Dedifferentiated amniotic fluid mesenchymal stem cell (primary cell): ENCODE data around the gene PAXIP1.

ENCODE experiments used
- DNase-seq: peaks from one replicate; pipeline ENCODE4 v3.0.0-alpha.2; 2016; ENCODE audit errors: extremely low spot score

Gene PAXIP1

GRCh38 chr7:154911862-154912455 is 91.0 kb downstream of the PAXIP1 start:
- no peak for DNase-seq

- DNase-seq = no peak
Observed at GRCh38 chr7:154911411-154911810, 91.5 kb downstream of the PAXIP1 start.

- DNase-seq = no peak
Observed at GRCh38 chr7:154910977-154911376, 91.9 kb downstream of the PAXIP1 start.

- no peak for DNase-seq
Observed at GRCh38 chr7:154910125-154910524, 92.8 kb downstream of the PAXIP1 start.

- no peak for DNase-seq
Observed at GRCh38 chr7:154909241-154910105, 93.5 kb downstream of the PAXIP1 start.

- DNase-seq = no peak
Observed at GRCh38 chr7:154907651-154908620, 95.0 kb downstream of the PAXIP1 start.

- DNase-seq = no peak
Observed at GRCh38 chr7:154906736-154907355, 96.1 kb downstream of the PAXIP1 start.

GRCh38 chr7:154906201-154906600 is 96.7 kb downstream of the PAXIP1 start:
- no peak for DNase-seq

- DNase-seq = no peak
Observed at GRCh38 chr7:154905615-154906014, 97.3 kb downstream of the PAXIP1 start.

GRCh38 chr7:154905146-154905545 is 97.8 kb downstream of the PAXIP1 start:
- no peak for DNase-seq

- no peak for DNase-seq
Observed at GRCh38 chr7:154903083-154903731, 99.7 kb downstream of the PAXIP1 start.

GRCh38 chr7:154902600-154903082 is 100.3 kb downstream of the PAXIP1 start:
- no peak for DNase-seq

GRCh38 chr7:154899862-154900261 is 103.1 kb downstream of the PAXIP1 start:
- DNase-seq = no peak

- DNase-seq = no peak
Observed at GRCh38 chr7:154898973-154899855, 103.7 kb downstream of the PAXIP1 start.

GRCh38 chr7:154896076-154896475 is 106.8 kb downstream of the PAXIP1 start:
- no peak for DNase-seq
